HG03521 (cell line): ENCODE data around the gene LIMK2.
"Not testable (repeated sequence)": the region's sequence is repeated elsewhere in the genome, so short reads cannot be mapped to it uniquely, and the experiment has no call there.

Experiments
- ATAC-seq: cut with Tn5 transposase; IDR thresholded peaks from one replicate; pipeline ENCODE4 v1.9.1; 2021; ENCODE audit warnings: mild to moderate bottlenecking, moderate library complexity; ENCODE audit not compliant: unreplicated experiment

The LIMK2 gene

DNA sequence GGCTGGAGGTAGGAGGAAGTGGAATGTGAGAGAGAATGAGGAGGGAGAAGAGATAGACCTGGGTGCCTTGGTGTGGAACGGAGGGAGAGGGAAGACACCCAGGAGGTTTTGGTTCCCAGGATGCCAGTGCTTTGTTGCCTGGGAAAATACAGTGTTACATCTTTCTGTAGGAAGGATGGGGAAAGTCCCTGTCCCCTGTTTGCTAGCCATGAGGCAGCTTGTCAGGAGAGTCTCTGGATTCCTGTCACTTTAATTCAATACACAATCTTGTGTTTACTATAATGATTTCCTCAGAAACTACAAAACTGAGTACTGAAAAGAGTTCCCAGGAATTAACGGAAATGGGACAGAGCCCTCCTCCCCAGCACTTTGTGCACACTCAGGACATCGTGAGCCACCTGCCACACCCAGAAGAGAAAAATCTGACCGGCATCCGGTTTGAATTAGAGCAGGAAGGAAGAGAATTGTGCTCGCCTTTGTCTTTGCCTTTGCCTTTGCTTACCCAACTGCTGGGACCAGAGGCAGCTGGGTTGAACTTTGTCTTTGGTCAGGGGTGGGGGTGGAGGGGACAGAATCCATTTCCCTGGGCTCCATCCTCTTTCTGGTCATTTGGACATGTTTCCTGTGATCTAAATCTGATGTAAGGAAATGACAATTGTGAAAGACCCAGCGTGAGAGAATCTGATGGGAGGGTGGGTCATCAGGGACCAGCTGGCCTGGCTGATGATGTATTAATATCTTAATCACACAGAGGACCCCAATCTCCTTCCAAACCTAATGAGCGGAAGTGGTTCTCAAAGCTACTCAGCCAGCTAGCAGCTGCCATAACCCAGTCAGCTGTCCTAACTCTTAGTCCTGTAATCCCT, 1.3 kb upstream of the LIMK2 start:
- ATAC-seq = no peak

- no peak for ATAC-seq
These were observed 626 bp upstream of the LIMK2 start for GRCh38 chr22:31211482-31211861.

- ATAC-seq = no peak
These were observed 908 bp downstream of the LIMK2 start for GRCh38 chr22:31212783-31213629.

- ATAC-seq = no peak
These were observed 3.0 kb downstream of the LIMK2 start for GRCh38 chr22:31215018-31215535.

DNA sequence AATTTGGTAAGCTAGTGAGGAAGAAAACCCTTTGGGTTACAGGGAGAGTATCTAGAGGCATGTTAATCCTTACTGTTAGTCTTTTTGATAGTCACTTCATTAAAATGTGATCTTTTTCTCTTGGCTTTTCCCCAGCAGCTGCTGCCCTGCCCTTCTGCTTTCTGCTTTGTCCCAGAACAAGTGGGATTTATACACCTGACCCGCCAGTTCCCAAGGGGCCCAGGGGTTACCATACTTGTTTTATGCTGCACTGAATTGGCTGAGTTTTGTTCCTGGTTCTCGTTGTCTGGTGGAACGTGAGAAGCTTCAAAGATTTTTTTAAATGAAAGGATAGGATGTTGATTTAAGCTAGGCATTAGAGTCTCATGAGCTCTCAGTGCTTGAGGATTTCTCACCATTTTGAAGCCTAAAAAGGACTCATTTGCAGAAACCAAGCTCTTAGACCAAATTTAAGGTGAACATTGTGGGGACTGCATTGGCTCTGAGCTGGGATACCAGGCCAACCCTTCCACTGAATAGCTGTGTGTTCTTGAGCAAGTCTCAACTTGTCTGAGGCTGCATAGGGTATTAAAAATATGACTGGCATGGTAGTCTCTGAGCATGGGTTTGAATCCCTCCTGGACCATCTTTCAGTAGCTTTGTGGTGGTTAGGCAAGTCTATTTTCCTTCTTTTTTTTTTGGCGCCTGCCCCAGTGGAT, 6.6 kb downstream of the LIMK2 start:
- no peak for ATAC-seq

DNA sequence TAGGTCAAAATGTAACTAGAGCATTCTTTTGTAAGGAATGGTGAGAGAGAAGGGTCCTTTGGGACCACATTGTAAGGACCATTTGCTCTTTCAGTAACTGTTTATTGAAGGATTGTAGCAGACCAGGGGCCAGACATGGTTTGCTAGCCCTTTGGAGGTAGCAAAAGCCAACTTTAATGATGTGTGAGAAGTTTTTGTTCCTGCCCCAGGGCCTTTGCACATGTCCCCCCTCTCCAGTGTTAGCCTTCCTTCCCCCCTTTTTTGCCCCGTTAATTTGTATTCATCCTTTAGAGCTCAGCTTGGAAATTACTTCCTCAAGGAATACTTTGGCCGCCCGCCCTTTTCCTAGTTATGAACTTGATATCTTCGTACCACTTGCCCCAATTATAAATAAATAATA, 9.0 kb downstream of the LIMK2 start:
- ATAC-seq = no peak

GRCh38 chr22:31222736-31223135, 10.6 kb downstream of the LIMK2 start:
- ATAC-seq = no peak

- ATAC-seq = no peak
These were observed 11.7 kb downstream of the LIMK2 start for GRCh38 chr22:31223786-31224191.

DNA sequence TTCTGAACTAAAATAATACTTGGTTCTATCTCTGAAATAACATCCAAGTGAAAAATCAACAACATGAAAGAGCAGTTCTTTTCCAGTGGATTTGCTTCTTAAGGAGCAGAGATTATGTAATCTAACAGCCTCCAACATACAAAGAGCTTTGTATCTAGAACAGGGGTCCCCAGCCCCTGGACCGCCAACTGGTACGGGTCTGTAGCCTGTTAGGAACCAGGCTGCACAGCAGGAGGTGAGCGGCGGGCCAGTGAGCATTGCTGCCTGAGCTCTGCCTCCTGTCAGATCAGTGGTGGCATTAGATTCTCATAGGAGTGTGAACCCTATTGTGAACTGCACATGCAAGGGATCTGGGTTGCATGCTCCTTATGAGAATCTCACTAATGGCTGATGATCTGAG, 12.6 kb downstream of the LIMK2 start:
- ATAC-seq = not testable (repeated sequence)

DNA sequence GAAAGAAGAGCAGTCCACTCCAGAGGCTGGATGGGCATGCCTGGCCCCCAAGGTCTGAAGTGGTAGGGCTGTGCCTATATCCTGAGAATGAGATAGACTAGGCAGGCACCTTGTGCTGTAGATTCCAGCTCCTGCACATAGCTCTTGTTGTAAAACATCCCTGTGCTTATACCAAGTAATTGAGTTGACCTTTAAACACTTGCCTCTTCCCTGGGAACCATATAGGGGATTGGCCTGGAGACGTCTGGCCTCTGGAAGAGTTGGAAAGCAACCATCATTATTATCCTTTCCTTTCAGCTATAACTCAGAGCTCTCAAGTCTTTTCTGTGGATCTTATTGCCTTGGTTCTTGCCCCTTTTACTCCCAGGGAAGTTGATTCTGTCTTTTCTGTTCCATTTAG, 15.1 kb downstream of the LIMK2 start:
- no peak for ATAC-seq

- no peak for ATAC-seq
These were observed 17.4 kb downstream of the LIMK2 start for GRCh38 chr22:31229402-31230079.

DNA sequence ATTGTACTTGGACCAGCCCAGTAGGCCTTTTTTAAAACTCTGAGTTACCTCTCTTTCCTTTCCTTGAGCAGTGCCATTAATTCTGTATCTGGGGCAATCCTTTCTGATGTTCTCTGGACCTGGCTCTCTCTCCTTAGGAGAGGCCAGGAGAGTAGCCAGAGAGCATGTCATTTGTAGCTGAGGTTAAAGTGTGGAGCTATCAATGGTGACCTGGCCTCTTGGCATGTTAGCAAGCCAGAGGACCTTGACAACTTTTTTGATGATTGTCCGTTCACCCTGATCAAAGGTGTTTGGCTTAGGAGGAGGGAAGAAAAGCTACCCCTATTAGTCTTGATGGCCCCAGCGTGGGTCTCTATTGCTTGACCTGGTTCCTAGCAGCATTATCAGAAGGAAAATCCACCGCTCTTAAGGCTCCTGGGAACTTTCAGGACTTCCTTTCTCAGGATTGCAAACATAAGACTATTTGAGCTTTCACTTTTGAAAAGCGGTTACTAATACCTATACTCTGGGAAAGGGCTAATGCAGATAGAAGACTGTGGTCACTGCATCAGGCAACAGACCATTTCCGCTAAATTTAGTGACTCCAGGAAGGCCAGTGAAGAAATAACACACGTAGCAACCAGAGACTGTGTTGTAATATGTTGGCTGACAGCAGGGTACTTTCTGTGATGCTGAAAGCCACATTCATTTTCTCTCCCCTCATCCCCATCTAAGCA, 18.2 kb downstream of the LIMK2 start:
- ATAC-seq = no peak

DNA sequence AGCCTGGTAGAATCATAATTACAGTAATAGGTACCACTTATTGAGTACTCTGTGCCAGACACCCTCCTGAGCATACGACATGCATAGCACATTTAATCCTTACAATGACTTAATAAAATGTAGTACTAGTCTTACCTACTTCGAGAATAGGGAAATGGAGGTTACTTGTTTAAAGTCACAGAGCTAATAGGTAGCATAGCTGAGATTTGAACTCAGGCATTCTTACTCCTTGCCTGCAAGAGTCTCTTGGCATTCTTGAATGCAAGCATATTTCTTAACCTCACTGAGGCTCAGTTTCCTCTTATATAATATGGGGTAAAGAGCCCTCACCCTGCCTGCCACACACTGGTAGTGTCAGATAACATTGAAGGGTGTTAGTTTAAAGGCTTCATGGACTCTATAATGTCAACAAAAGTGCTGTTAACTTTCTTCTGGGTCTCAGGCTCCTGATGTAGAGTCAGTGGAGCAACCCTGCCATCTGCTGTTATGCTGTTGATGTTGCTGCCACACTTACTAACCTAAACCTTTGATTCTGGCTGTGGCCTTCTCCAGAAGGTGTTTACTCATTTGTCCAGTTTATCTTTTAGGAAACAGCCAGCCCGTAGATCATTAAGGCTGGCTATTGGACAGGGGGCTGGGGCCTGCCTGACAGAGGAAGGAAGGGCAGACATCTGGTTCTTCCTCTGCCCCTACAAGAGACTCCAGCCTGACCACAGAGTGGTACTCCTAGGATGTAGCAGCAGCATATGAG, 18.9 kb downstream of the LIMK2 start:
- ATAC-seq = no peak

DNA sequence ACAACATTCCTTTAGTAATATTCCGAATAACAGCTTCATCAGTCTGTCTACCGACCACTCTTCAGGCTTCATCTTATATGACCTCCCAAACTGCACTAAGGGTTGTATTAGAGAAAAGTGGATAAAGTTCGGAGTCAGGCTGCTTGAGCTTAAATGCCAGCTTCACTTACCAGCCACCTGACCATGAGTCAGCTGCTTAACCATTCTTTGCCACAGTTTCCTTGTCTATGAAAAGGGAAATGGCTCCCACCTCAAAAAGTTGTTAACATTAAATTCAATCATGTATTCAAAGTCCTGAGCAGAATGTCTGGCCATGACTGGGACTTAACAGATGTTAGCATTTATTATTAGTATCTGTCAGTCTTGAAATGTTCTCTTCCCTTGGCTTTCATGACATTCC, 20.9 kb downstream of the LIMK2 start:
- no peak for ATAC-seq

- ATAC-seq = no peak
These were observed 23.0 kb downstream of the LIMK2 start for GRCh38 chr22:31235081-31235480.

GRCh38 chr22:31236044-31236443, 23.9 kb downstream of the LIMK2 start:
- not testable (repeated sequence) for ATAC-seq

DNA sequence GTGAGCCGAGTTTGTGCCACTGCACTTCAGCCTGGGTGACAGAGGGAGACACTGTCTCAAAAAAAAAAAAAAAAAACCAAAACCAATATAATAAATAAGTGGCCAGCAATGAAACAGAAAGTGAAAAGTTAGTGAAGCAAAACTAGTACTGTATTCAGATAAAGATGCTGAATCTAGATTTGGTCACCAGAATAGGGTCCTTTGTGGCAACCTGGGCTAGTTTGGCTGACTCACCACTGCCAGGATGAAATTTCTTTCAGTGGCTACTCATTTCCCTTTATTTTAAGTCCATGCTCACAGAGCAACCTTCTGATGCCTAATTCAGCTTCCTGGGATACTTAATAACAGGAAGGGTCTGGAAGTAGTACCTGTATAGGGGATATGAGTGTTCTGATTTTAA, 26.0 kb downstream of the LIMK2 start:
- ATAC-seq = no peak

DNA sequence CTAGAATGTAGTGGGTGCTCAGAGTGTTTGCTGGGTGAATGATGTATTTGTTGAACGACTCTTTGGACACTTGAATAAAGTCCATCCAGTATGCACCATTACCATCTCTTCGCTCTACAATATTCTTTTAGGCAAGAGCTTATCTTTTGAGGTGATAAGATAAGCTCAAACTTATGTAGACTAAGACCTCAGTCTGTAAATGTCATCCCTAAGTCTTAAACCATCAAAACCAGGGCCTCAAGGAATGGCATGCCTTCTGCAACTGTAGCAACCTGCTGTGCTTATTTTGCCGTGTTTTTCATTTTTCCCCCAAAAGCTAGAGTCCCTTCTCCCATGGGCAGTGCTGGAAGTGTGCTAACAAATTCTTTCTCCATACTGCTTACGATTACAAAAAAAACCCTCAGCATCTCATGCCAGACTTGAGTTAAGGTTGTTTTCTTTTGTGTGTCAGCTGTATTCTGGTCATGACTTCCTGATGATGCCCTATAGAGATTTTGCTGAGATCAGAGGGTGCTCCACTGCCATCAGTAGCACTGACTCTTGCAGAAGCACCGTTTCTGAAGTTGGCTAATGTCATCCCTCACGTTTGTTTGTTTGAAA, 27.8 kb downstream of the LIMK2 start:
- no peak for ATAC-seq

GRCh38 chr22:31241200-31241599, 29.1 kb downstream of the LIMK2 start:
- ATAC-seq = no peak
